ENCODE measurements around the gene TAS2R8. TPM values are rescaled to one million over a fixed set of nuclear protein-coding genes. Genes with fewer than 3 reads are reported as not detected.

Gene TAS2R8
- total RNA-seq, 2 donors from 2014 or later, result not detected

DNA sequence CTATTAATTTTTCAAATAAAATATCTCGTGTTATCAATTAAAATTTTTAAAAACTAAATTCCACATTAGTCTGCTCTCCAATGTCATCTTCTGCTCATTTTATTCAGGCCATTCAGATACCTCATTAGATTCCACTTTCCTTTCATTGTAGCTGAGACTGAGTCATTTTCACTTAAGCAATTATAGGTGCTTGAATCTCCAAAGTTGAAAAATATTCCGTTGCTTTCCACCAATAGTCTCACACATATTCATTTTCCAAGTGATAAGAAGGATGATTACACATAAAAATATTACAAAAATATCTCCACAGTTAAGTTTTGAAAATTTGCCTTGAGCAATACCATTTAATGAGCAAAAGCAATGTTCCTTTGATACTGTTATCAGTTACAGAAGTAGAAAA lies 47.4 kb downstream of the TAS2R8 start:
- no peak for DNase-seq
- ATAC-seq, result no peak
- intact Hi-C loops (cut with DNase I, micrococcal nuclease), result no loop called here

DNA sequence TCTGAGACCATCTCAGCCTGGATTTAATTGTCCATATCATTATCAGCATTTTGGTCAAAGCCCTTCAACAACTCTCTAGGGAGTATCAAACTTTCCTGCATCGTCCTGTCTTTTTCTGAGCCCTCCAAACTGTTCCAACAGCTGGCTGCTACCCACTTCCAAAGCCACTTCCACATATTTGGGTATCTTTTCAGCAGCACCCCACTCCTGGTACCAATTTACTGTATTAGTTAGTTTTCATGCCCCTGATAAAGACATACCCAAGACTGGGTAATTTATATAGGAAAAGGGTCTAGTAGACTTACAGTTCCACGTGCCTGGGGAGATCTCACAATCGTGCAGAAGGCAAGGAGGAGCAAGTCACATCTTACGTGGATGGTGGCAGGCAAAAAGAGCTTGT lies 50.9 kb downstream of the TAS2R8 start:
- intact Hi-C loops (cut with DNase I, micrococcal nuclease), result no loop called here
- no peak for ATAC-seq
- DNase-seq, result no peak

Other genes with a start within 250 kb of the TAS2R8 start
- 10 to 100 TPM; 10.4 to 13.4 TPM for gene MAGOHB, start 193.7 kb downstream of the TAS2R8 start, total RNA-seq
- 10 to 100 TPM; 36.3 to 41.9 TPM for gene STYK1, start 133.2 kb downstream of the TAS2R8 start, total RNA-seq
- gene YBX3, start 84.0 kb downstream of the TAS2R8 start, total RNA-seq, result 100 to 1,000 TPM; 140 to 146 TPM
- gene TAS2R7, start 4.7 kb downstream of the TAS2R8 start, total RNA-seq, result not detected
- gene TAS2R9, start 2.9 kb upstream of the TAS2R8 start, total RNA-seq, result not detected
- gene TAS2R10, start 19.1 kb upstream of the TAS2R8 start, total RNA-seq, result not detected
- 1 to 10 TPM; 1.0 to 2.3 TPM for gene PRR4, start 42.2 kb upstream of the TAS2R8 start, total RNA-seq
- gene PRH1, start 77.0 kb upstream of the TAS2R8 start, total RNA-seq, result 10 to 100 TPM; 10.6 to 13.8 TPM
- 1 to 10 TPM; 1.3 to 1.9 TPM for gene TAS2R13, start 102.3 kb upstream of the TAS2R8 start, total RNA-seq
- not detected for gene PRH2, start 122.0 kb upstream of the TAS2R8 start, total RNA-seq
- gene TAS2R14, start 132.0 kb upstream of the TAS2R8 start, total RNA-seq, result 1 to 10 TPM; 1.8 to 2.1 TPM
- gene TAS2R50, start 179.6 kb upstream of the TAS2R8 start, total RNA-seq, result 1 to 10 TPM; 1.2 to 1.6 TPM
- 1 to 10 TPM; 1.6 to 1.7 TPM for gene TAS2R20, start 191.0 kb upstream of the TAS2R8 start, total RNA-seq
- gene TAS2R19, start 215.3 kb upstream of the TAS2R8 start, total RNA-seq, result 1 to 10 TPM; 2.9 TPM
- 1 to 10 TPM; 3.3 to 3.7 TPM for gene TAS2R31, start 224.1 kb upstream of the TAS2R8 start, total RNA-seq

All from left colon (tissue), 2 donors.